ENCODE measurements around the gene THBS4.

- TF ChIP-seq POLR2A (IDR thresholded peaks at IDR 0.05; ENCODE audit: low read depth, low read length) (no peak), POLR2AphosphoS5 (IDR thresholded peaks at IDR 0.05; ENCODE audit: low read depth, low read length) (no peak)
These were observed 4.0 kb upstream of the THBS4 start for GRCh38 chr5:80031109-80031508.
